HG02943 (cell line): ENCODE measurements around the gene GHITM.
A peak's percentile ranks its signal among the peaks of the same experiment; 100 is the strongest.
"Not testable (repeated sequence)": the region's sequence is repeated elsewhere in the genome, so short reads cannot be mapped to it uniquely, and the experiment has no call there.

Experiments
- ATAC-seq: cut with Tn5 transposase; IDR thresholded peaks from one replicate; pipeline ENCODE4 v1.9.1; 2021; ENCODE audit warnings: mild to moderate bottlenecking, low read depth, moderate library complexity; ENCODE audit not compliant: unreplicated experiment

GHITM gene

DNA sequence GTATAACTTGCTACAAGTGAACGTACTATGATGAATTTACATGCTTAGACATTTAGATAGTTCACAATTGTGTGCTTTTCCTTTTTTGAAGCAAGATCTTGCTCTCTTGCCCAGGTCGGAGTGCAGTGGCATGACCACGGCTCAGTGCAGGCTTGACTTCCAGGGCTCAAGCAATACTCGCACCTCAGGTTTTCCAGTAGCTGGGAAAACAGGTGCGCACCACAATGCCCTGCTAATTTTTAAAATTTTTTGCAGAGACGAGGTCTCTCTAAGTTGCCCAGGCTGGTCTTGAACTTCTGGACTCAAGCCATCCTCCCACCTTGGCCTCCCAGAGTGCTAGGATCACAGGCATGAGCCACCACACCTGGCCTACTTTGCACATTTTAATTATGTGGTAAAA lies 36.1 kb downstream of the GHITM start:
- ATAC-seq: no peak

GRCh38 chr10:84176351-84176750 lies 37.0 kb downstream of the GHITM start:
- ATAC-seq: no peak

- no peak for ATAC-seq
These were observed 37.6 kb downstream of the GHITM start for GRCh38 chr10:84176836-84177474.

GRCh38 chr10:84177541-84178141 lies 38.3 kb downstream of the GHITM start:
- ATAC-seq: peak; percentile 45

DNA sequence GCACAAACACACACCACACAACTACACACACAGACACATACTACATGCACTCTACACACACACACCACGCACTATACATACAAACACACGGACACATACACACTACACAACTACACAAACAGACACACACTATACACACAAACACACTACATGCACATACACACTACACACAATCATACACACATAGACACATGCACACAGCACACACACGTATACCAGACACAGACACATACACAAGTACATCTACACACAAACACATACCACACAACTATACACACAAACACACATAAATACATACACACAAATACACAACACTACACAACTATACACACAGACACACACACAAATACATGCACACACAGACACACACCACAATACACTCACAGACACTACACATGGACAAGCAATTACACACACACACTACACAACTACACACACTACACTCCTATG lies 38.9 kb downstream of the GHITM start:
- ATAC-seq: no peak

- ATAC-seq: peak; percentile 84
These were observed 39.9 kb downstream of the GHITM start for GRCh38 chr10:84179059-84179710.

DNA sequence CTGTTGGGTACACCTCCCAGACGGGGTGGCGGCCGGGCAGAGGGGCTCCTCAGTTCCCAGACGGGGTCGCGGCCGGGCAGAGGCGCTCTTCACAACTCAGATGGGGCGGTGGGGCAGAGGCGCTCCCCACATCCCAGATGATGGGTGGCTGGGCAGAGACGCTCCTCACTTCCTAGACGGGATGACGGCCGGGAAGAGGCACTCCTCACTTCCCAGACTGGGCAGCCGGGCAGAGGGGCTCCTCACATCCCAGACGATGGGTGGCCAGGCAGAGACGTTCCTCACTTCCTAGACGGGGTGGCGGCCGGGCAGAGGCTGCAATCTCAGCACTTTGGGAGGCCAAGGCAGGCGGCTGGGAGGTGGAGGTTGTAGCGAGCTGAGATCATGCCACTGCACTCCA lies 41.1 kb downstream of the GHITM start:
- not testable (repeated sequence) for ATAC-seq

DNA sequence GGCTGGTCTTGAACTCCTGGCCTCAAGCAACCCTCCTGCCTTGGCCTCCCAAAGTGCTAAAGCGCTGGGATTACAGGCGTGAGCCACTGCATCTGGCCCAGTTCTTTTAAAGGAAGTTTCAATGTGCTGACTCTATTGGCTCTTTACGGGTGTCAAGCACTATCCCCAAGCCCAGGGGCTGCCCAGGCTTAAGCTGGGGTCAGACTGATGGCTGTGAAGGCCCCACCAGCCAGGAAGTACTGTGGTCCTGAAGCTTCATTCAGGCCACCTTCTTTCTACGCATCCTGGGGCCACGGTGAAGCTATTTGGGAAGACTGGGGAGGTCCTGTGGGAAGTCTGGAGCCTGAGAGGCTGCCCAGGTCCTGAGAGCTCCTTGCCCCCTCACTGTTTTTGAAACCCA lies 42.3 kb downstream of the GHITM start:
- no peak for ATAC-seq

DNA sequence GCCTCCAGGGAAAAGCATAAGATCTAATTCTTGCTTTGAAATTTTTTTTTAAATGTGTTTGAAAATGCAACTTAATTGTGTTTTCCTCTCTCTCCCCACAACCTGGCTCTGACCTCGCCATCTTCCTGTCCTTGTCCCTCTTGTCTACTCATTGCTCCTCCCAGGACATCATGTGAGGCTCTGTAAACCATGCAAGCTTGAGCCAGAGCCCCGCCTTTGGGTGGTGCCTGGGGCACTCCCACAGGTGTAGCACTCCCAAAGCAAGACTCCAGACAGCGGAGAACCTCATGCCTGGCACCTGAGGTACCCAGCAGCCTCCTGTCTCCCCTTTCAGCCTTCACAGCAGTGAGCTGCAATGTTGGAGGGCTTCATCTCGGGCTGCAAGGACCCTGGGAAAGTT lies 45.2 kb downstream of the GHITM start:
- ATAC-seq: no peak

GRCh38 chr10:84185526-84186175 lies 46.3 kb downstream of the GHITM start:
- no peak for ATAC-seq

DNA sequence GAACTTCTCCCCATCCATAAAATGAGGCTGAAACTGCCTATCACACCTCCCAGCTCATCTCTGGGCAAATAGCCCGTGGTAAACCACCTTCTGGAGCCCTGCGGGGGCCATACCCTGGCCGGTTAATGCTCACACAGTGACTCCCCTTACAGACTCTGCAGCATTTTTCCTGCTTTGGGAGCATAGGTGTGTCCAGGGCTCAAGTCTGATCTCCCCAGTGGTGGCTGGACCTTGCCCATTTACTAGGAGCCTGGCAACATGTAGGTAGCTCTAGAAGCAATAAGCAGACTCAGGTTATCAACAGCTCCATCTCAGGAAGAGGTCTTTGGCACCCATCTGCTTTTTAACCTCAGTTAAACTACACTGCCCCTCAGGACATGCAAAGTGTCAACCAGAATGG lies 49.5 kb downstream of the GHITM start:
- ATAC-seq: no peak

GRCh38 chr10:84190621-84191020 lies 51.3 kb downstream of the GHITM start:
- ATAC-seq: no peak

GRCh38 chr10:84191106-84191505 lies 51.8 kb downstream of the GHITM start:
- no peak for ATAC-seq

- ATAC-seq: no peak
These were observed 54.0 kb downstream of the GHITM start for GRCh38 chr10:84193327-84193726.

DNA sequence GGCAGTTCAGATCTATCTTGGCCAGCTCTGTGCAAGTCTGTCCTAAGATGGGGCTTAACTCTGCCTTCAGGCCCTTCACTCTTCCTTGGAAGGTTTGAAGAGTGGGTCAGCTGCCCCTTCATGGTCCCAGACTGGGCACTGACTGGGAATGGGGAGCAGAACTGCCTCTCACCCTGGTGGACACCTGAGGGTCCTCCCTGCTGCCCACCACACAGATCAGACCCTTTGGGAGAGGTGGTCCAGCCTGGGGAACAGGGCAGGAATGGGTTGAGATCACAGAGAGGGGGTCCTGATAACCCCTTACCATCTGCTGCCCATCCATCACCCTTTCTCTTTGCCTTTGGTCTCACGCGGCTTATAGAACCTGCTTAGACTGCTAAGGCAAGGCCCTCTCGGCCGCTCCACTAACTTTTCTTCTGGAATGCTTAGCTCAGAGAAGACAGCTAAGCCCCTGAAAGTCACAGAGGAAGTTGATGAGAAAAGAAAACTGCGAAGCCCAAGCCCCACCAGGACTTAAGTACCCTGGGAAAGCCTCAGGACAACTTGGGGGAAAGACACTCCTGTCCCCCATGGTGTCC lies 54.6 kb downstream of the GHITM start:
- ATAC-seq: no peak

GRCh38 chr10:84194424-84195043 lies 55.2 kb downstream of the GHITM start, which contains the start of gene CDHR1:
Gene CDHR1 (plus strand): TSS chr10:84194537. CDS start chr10:84194761, 224 bp downstream.
- peak; percentile 66 for ATAC-seq

- no peak for ATAC-seq
These were observed 55.9 kb downstream of the GHITM start for GRCh38 chr10:84195044-84195830.

- no peak for ATAC-seq
These were observed 56.8 kb downstream of the GHITM start for GRCh38 chr10:84196083-84196482.

DNA sequence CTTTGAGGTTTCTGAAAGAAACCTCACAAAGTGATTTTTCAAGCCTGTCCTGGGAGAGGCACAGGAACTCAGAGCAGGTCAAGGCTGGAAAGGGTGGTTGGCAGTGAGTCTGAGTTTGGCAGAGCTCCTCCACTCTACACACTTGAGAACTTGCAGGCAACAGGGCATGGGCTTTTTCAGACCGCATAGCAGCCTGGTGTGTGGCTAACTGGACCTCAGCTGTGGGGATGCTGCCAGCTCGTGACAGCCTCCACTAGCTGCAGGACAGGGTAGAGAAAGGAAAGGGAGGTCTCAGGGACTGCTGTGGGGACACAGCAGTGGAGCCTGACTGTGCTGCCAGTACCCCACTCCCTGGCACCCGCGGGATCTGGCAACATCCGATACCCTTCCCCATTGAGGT lies 57.6 kb downstream of the GHITM start:
- ATAC-seq: no peak

GRCh38 chr10:84197643-84198042 lies 58.3 kb downstream of the GHITM start:
- no peak for ATAC-seq
